Progenitor cell of endocrine pancreas (in vitro differentiated cells): ENCODE results near the gene UBA7. TPM values are rescaled to one million over a fixed set of nuclear protein-coding genes. Genes with fewer than 3 reads are reported as not detected.

Source experiments
- DNase-seq: peaks from one replicate; pipeline ENCODE4 v3.0.0; 2021; ENCODE audit warnings: low spot score; ENCODE audit not compliant: unreplicated experiment
- H3K27ac Mint-ChIP-seq: 2 replicates; pipeline ENCODE4 v1.8.0; 2021; ENCODE audit warnings: mild to moderate bottlenecking, moderate library complexity, mixed read lengths
- H3K27me3 Mint-ChIP-seq: 2 replicates; pipeline ENCODE4 v1.8.0; 2021; ENCODE audit warnings: mixed read lengths
- H3K36me3 Mint-ChIP-seq: 2 replicates; pipeline ENCODE4 v1.8.0; 2022; ENCODE audit warnings: mixed read lengths; ENCODE audit not compliant: insufficient read depth
- H3K4me1 Mint-ChIP-seq: 2 replicates; pipeline ENCODE4 v1.8.0; 2021; ENCODE audit warnings: low read depth, mixed read lengths
- H3K4me3 Mint-ChIP-seq: 2 replicates; pipeline ENCODE4 v1.8.0; 2021; ENCODE audit warnings: low read depth, mild to moderate bottlenecking, moderate library complexity, mixed read lengths
- H3K9me3 Mint-ChIP-seq: 2 replicates; pipeline ENCODE4 v1.8.0; 2021; ENCODE audit warnings: low read depth, mixed read lengths
- CTCF ChIP-seq: fragments of 200-600 bp; sonication (generic); IDR thresholded peaks from one replicate; pipeline ENCODE4 v1.5.0; 2021; ENCODE audit warnings: antibody characterized with exemption, mild to moderate bottlenecking; ENCODE audit not compliant: unreplicated experiment
- total RNA-seq: library from RNA; stranded (reverse); gene quantifications from 2 replicates; pipeline ENCODE4 v1.2.1, GENCODE V29; 2021

The UBA7 gene
- total RNA-seq, 1 donor from 2014 or later: 1.2 TPM

- no peaks in the 10 kb centered on the region for H3K36me3 Mint-ChIP-seq
- H3K9me3 Mint-ChIP-seq: no peaks in the 10 kb centered on the region
- H3K4me1 Mint-ChIP-seq: peaks cover 6% of the 10 kb centered on the region
- peaks cover 25% of the 10 kb centered on the region for H3K27me3 Mint-ChIP-seq
- no peak for DNase-seq
- no peak for TF ChIP-seq CTCF
- no peak overlapping the region for H3K4me3 Mint-ChIP-seq
- H3K27ac Mint-ChIP-seq: no peak overlapping the region
These were observed 6.2 kb downstream of the UBA7 start for GRCh38 chr3:49807431-49808114.

GRCh38 chr3:49806850-49807249 lies 6.9 kb downstream of the UBA7 start:
- peaks cover 9% of the 10 kb centered on the region for H3K4me1 Mint-ChIP-seq
- H3K27me3 Mint-ChIP-seq: peaks cover 32% of the 10 kb centered on the region
- H3K36me3 Mint-ChIP-seq: no peaks in the 10 kb centered on the region
- no peak overlapping the region for H3K27ac Mint-ChIP-seq
- no peak for TF ChIP-seq CTCF
- no peak overlapping the region for H3K4me3 Mint-ChIP-seq
- no peaks in the 10 kb centered on the region for H3K9me3 Mint-ChIP-seq
- no peak for DNase-seq

GRCh38 chr3:49805897-49806701 lies 7.7 kb downstream of the UBA7 start:
- no peaks in the 10 kb centered on the region for H3K36me3 Mint-ChIP-seq
- H3K9me3 Mint-ChIP-seq: no peaks in the 10 kb centered on the region
- no peak overlapping the region for H3K27ac Mint-ChIP-seq
- H3K4me3 Mint-ChIP-seq: no peak overlapping the region
- H3K27me3 Mint-ChIP-seq: peaks cover 39% of the 10 kb centered on the region
- peaks cover 10% of the 10 kb centered on the region for H3K4me1 Mint-ChIP-seq
- TF ChIP-seq CTCF: no peak
- DNase-seq: no peak

- Mint-ChIP-seq H3K27ac (no peak overlapping the region), H3K27me3 (peaks cover 42% of the 10 kb centered on the region), H3K36me3 (no peaks in the 10 kb centered on the region), H3K4me1 (peaks cover 10% of the 10 kb centered on the region), H3K4me3 (no peak overlapping the region), H3K9me3 (no peaks in the 10 kb centered on the region)
- no peak for DNase-seq
- no peak for TF ChIP-seq CTCF
These were observed 8.4 kb downstream of the UBA7 start for GRCh38 chr3:49805367-49805782.

- H3K4me1 Mint-ChIP-seq: peaks cover 10% of the 10 kb centered on the region
- H3K9me3 Mint-ChIP-seq: no peaks in the 10 kb centered on the region
- H3K36me3 Mint-ChIP-seq: no peaks in the 10 kb centered on the region
- no peak overlapping the region for H3K4me3 Mint-ChIP-seq
- peaks cover 42% of the 10 kb centered on the region for H3K27me3 Mint-ChIP-seq
- H3K27ac Mint-ChIP-seq: no peak overlapping the region
- no peak for TF ChIP-seq CTCF
- no peak for DNase-seq
These were observed 9.4 kb downstream of the UBA7 start for GRCh38 chr3:49804141-49805041.
